HG02840 (cell line): Measurements from ENCODE around the gene WDR12.
"Not testable (repeated sequence)": the region's sequence is repeated elsewhere in the genome, so short reads cannot be mapped to it uniquely, and the experiment has no call there.

Experiments
- ATAC-seq: cut with Tn5 transposase; IDR thresholded peaks from one replicate; pipeline ENCODE4 v1.9.1; 2021; ENCODE audit warnings: mild to moderate bottlenecking, moderate library complexity, moderate number of reproducible peaks; ENCODE audit not compliant: unreplicated experiment, low FRiP score

Gene WDR12

GRCh38 chr2:202911512-202912341 lies at the start of gene WDR12, which contains the start of gene CARF:
Gene WDR12 (minus strand): TSS chr2:202911673. CDS start chr2:202911476, 197 bp downstream.
Gene CARF (plus strand): TSS chr2:202912275. CDS start chr2:202941903, 29,628 bp downstream.
- ATAC-seq: peak; percentile 79

DNA sequence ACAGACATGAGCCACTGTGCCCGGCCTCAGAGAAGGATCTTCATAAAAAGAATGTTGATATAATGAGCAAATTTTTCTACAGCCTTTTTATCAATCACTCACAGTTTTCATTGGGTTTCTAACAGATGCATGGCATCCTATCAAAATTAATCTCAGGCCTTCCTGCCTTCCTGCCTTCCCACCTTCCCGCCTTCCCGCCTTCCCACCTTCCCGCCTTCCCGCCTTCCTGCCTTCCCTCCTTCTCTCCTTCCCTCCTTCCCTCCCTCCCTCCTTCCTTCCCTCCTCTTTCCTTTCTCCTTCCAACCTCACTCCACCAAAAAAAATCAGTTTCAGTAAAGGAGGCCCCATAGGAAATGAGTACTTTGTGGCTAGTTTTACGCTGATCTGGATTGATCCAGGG lies 49.1 kb upstream of the WDR12 start:
- no peak for ATAC-seq

- ATAC-seq: no peak
These were observed 39.1 kb upstream of the WDR12 start for GRCh38 chr2:202950592-202950991.

DNA sequence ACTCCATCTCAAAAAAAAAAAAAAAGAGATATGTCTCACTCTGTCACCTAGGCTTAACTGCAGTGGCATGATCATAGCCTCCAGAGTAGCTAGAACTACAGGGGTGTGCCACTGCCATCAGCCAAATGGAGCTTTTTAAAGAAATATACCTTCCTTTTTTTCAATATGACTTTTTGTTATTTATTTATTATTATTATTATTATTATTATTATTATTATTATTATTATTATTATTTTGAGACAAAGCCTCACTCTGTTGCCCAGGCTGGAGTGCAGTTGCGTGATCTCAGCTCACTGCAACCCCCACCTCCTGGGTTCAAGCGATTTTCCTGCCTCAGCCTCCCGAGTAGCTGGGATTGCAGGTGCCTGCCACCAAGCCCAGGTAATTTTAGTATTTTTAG lies 37.9 kb upstream of the WDR12 start:
- ATAC-seq: not testable (repeated sequence)

GRCh38 chr2:202945497-202945896 lies 34.0 kb upstream of the WDR12 start:
- ATAC-seq: no peak

GRCh38 chr2:202944816-202945215 lies 33.3 kb upstream of the WDR12 start:
- ATAC-seq: no peak

GRCh38 chr2:202944408-202944807 lies 32.9 kb upstream of the WDR12 start:
- no peak for ATAC-seq

- no peak for ATAC-seq
These were observed 30.3 kb upstream of the WDR12 start for GRCh38 chr2:202941771-202942170.

DNA sequence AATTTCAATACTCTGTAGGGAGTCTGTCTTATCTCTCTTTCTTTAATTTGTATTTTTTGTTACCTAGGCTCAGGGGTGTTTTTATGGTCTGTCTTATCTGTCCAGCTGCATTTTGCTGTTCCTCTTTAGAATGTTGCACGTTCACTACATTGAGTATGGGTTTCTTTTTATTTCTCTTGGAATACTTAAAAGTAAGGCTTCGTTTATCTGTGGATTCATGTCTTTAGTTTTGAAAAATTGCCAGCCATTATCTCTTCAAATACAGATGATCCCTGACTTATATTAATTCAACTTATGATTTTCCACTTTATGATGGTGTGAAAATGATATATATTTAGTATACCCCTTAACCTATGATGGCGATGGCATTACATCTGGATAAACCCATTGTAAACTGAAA lies 27.5 kb upstream of the WDR12 start:
- ATAC-seq: no peak

DNA sequence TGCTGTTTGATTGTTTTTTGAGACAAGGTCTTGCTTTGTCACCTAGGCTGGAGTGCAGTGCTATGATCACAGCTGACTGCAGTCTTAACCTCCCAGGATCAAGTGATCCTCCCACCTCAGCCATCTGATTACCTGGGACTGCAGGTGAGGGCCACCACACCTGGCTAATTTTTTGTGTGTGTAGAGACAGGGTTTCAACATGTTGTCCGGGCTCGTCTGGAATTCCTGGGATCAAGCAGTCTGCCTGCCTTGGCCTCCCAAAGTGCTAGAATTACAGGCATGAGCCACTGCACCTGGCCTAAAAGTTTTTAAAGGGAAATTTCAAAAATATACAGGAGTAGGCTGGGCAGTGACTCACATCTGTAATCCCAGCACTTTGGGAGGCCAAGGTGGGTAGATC lies 23.0 kb upstream of the WDR12 start:
- ATAC-seq: no peak

DNA sequence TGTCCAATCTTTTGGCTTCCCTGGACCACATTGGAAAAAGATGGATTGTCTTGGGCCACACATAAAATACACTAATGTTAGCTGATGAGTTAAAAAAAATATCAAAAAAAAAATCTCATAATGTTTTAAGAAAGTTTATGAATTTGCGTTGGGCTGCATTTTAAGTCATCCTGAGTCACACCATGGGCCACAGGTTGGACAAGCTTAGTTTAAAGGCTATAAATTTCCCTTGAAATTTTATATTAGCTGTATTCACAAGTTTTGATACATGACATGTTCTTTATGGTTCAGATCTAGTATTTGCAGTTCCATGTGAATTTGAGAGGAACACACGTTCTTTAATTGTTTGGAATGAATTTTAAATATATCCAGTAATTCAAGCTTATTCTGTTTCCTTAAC lies 22.5 kb upstream of the WDR12 start:
- no peak for ATAC-seq

GRCh38 chr2:202933139-202933510 lies 21.7 kb upstream of the WDR12 start:
- ATAC-seq: no peak

- ATAC-seq: no peak
These were observed 21.1 kb upstream of the WDR12 start for GRCh38 chr2:202932425-202933138.

DNA sequence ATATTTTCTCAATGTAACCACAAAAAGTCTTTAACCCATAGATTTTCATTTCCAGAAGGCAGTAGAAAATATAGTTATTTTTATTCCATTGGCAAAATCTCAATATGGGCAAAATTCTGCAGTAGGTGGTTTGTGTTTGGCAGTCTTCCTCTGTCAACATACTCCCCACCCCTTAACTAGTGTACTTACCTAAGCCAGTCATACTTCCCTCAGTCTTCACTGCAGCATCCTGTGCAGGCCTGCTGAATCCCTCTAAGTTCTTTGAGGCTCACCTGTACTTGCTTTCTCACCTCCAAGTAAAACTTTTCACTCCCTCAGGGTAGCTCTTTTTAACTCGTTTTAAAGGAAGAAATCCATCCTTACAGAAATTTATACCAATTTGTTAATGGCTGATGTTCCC lies 7.4 kb upstream of the WDR12 start:
- ATAC-seq: no peak

DNA sequence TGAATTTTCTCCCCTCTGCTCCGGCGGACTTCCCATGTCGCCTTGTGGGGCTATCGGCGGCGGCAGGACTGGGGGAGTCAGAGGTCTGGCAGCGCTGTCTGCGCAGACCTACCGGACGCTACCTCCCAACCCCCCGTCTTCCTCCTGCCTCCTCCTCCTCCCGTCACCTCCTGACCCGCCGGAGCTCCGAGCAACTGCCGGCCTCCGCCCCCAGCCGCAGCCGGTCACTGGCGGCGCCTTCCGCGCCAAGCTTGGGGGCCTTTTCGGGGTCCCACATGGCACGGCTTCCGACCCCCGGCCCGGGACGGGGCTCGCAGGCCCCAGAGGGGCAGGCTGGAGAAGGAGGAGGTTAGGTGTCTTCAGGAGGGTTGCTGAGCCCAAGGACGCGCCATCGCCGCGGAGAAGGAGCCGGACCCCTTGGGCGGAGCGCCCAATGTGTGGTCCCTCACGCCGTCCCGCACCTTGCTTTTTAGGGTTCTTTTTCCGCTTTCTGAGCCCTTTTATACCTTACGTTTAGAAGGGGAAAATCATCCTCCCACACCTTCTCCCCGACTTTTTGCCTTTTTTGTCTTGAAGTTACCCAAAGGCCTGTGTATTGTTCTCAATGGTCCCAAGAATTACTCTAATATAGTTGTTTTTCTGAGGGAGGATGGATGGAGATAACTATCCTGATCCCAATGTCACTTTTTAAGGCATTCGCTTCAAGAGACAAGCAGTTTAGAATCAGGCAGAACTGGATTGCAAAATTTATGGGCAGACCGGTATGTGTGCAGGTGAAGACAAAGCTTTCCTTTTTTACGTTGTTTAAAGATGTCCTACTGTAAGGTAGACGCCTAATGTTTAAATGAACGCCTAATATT lies 1.1 kb upstream of the WDR12 start:
- ATAC-seq: peak; percentile 52

GRCh38 chr2:202911203-202911511 lies 316 bp downstream of the WDR12 start:
- ATAC-seq: no peak

- no peak for ATAC-seq
These were observed 775 bp downstream of the WDR12 start for GRCh38 chr2:202910698-202911097.

DNA sequence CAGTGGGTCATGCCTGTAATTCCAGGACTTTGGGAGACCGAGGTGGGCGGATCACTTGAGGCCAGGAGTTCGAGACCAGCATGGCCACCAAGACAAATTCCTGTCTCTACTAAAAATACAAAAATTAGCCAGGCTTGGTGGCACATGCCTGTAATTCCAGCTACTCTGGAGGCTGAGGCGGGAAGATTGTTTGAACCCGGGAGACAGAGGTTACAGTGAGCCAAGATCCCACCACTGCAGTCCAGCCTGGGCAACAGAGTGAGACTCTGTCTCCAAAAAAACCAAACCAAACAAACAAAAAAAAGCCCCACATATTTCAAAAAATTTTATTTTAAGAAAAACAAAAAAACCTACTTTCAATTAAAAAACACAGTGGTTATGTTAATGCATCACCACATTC lies 1.2 kb downstream of the WDR12 start:
- ATAC-seq: not testable (repeated sequence)

GRCh38 chr2:202909394-202910192 lies 1.9 kb downstream of the WDR12 start:
- ATAC-seq: no peak

- ATAC-seq: no peak
These were observed 3.3 kb downstream of the WDR12 start for GRCh38 chr2:202908186-202908585.
